ENCODE measurements around the gene HBE1.
"Not testable (repeated sequence)": the region's sequence is repeated elsewhere in the genome, so short reads cannot be mapped to it uniquely, and the experiment has no call there.

Gene HBE1

GRCh38 chr11:5269715-5270147 is at the start of gene HBE1:
Gene HBE1, minus strand, starts transcription at chr11:5269945. Its CDS starts 55 bp downstream, at chr11:5269890.
- DNase-seq (ENCODE audit: low read depth in 1 of 2, low spot score in 1 of 2), result no peak

DNA sequence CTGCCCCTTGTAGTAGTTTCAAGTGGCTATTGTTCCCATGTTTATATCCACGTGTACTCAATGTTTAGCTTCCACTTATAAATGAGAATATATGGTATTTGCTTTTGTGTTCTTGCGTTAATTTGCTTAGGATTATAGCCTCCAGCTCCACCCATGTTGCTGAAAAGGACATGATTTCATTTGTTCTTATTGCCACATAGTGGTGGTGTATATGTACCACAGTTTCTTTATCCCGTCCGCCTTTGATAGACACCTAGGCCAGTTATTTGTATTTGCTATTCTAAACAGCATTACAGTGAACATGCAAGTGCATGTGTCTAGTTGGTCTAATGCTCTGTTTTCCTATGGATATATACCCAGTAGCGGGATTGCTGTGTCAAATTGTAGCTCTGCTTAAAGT is 47.5 kb upstream of the HBE1 start:
- DNase-seq (ENCODE audit: low read depth in 1 of 2, low spot score in 1 of 2), result no peak

GRCh38 chr11:5313326-5314023 is 43.7 kb upstream of the HBE1 start:
- not testable (repeated sequence) for DNase-seq (ENCODE audit: low read depth in 1 of 2, low spot score in 1 of 2)

DNA sequence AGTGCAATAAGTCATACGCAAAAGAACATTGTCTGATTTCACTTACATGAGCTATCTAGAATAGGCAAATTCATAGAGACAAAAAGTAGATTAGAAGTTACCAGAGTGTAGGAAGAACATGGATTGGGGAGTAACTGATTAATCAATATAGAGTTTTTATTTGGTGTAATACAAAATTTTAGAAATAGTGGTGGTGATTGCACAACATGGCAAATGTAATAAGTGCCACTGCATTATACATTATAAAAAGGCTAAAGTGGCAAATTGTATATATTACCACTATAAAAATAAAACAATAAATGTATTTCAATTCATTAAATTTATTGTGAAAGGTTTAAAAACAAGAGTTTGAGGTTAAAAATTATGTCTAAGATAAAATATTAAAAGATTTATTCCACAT is 40.7 kb upstream of the HBE1 start:
- no peak for DNase-seq (ENCODE audit: low read depth in 1 of 2, low spot score in 1 of 2)

DNA sequence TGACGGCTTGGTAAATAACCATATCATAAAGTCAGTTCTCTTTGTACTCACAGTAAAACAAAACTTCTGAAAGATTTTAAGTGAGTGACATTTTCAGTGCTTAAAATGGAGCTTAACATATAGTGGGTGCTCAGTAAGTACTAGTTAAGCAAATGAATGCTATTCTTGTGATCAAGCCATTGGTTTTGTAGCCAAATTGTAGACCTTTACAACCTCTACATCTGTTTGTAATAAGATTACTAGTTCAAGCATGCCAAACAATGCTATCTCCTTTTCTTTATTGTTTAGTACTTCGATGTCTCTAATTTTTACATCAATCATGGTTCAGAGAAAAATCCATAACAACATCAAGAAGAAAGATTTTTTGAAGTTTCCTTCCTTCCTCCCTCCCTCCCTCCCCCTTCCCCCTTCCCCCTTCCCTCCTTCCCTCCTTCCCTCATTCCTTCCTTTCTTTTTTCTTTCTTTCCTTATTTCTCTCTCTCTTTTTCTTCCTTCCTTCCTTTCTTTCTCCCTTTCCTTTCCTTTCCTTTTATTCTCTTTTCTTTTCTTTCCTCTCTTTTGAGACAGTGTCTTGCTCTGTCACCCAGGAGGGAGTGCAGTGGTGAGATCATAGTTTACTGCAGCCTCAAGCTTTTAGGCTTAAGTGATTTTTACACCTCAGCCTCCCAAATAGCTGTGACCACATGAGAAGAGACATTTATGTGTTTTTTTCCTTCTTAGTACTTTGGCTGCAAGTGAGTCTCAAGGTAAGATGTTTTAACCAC is 37.7 kb upstream of the HBE1 start:
- no peak for DNase-seq (ENCODE audit: low read depth in 1 of 2, low spot score in 1 of 2)

- DNase-seq (ENCODE audit: low read depth in 1 of 2, low spot score in 1 of 2), result no peak
Measured at GRCh38 chr11:5304046-5304445, 34.3 kb upstream of the HBE1 start.

DNA sequence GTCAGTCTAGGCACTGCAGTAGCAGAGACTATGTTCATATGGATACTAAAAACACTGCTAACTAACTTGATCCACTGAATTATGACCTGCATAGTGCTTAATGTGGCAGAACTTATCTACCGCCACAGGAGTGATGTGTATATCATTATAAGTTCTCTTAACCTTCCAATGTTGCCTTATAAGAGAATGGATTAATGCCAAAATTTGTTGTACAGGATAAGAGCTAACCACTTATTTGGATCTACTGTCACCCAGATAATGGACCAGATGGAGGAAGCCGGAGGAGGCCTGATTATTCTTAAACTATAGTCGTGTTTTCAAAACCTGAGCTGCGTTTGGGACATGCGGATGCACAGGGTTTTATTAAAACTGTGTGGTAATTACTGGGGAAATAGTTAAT is 33.9 kb upstream of the HBE1 start:
- no peak for DNase-seq (ENCODE audit: low read depth in 1 of 2, low spot score in 1 of 2)

DNA sequence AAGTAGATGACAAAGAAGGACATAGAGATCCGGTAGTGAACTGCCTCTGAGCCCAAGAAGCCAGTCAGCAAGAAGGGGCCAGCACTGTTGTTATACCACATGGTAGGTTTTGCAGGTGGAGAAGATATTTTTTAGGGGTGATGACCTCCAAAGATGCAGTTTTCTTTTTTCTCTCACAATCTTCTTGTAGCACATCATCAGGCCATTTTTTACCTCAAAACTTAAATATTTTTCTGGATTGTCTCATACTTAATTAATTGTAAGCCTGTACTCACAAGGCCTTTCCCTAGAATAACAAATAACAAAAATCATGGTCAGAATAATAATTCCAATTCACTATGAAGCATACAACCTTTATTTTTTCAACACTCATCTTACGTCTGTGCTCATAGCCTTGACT is 32.1 kb upstream of the HBE1 start, which contains the start of gene OR51B4:
Gene OR51B4 (minus strand): TSS at position 101 of the 400 bp plus-strand sequence. CDS start 0 bp downstream, at position 101.
- DNase-seq (ENCODE audit: low read depth in 1 of 2, low spot score in 1 of 2), result no peak

DNA sequence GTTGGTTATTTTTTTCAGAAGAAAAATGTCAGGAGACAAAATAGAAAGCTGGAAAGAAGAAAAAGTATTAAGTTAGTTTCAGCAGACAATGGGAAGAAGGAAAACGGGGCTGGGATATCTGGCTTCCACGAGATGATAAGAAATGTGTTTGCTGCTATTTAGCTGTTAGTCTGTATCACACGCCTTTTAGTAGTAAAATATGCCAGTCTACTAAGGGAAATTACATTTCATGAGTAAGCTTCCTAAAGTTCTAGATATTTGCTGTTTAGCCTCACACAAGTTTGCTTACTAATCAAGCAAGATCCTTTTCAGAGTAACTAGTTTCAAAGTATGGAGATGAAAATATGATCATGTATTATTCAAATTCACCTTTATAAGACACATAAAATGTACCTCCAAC is 30.5 kb upstream of the HBE1 start:
- DNase-seq (ENCODE audit: low read depth in 1 of 2, low spot score in 1 of 2), result no peak

DNA sequence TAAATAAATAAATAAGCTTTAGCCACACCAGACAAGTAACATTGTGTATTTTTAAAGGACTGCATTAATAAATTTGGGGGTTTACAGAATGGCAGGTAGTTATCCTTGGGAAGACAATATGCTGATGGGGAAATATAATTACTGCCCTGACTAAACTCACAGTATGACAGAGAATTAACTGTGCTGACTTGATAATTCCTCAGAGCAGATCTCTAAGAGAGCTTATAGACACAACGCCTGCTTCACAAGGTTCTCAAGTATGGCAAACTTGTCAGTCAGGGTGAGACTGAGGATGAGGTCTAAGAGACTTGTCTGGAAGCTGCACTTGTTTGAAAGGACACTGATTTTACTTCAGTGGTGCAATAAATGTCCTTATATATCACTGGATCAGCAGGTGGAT is 28.7 kb upstream of the HBE1 start:
- DNase-seq (ENCODE audit: low read depth in 1 of 2, low spot score in 1 of 2), result no peak

- no peak for DNase-seq (ENCODE audit: low read depth in 1 of 2, low spot score in 1 of 2)
Measured at GRCh38 chr11:5297721-5298323, 28.1 kb upstream of the HBE1 start.

- DNase-seq (ENCODE audit: low read depth in 1 of 2, low spot score in 1 of 2), result not testable (repeated sequence)
Measured at GRCh38 chr11:5294342-5294995, 24.7 kb upstream of the HBE1 start.

DNA sequence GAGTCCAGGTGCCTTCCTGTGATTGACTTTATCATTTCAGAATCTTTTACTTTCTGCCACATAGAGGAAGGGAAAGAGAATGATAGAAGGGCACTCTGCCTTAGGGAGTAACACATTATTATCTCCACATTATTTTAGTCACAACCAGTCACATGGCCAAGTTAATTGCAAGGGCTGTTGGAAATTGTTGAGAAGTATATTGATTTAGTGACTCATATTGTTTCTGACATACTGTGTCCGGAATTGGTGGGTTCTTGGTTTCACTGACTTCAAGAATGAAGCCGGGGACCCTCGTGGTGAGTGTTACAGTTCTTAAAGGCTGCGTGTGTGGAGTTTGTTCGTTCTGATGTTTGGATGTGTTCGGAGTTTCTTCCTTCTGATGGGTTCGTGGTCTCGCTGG is 23.3 kb upstream of the HBE1 start:
- DNase-seq (ENCODE audit: low read depth in 1 of 2, low spot score in 1 of 2), result no peak

GRCh38 chr11:5291207-5291838 is 21.6 kb upstream of the HBE1 start:
- DNase-seq (ENCODE audit: low read depth in 1 of 2, low spot score in 1 of 2), result no peak

DNA sequence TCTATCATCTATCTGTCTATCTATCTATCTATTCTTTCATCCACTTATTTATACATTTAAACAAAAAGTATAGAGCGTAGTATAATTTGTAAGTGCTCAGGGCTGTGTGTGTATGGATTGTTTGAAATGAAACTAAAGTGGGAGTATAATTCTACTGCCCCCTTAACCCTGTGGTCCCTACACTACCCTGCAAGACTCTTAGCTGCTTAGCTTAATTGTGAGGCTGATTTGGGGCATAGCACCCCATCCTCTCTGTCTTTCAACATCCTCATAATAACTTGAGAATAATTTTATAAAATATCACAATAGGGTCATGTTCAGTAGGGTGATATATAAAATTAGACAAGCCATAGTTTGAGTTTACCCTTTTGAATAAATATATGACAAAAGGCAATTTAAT is 20.4 kb upstream of the HBE1 start:
- no peak for DNase-seq (ENCODE audit: low read depth in 1 of 2, low spot score in 1 of 2)

DNA sequence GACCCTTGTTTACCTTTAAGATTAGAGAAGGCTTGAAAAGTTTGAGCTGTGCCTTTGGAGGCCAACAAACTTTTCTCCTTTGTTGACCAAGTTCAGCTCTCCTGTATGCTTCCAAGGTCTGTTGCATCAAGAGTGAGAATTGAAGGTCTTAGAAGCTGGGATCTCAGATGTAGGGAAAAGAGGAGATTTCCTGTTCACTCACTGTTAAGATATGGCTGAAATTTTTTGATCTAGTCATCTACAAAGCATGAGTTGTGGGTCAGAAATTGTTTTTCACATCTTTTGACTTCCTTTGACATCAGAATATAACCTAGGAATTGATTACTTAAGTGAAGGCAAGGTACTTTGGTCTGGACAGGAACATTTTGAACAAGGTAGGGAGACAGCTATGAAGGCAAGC is 20.0 kb upstream of the HBE1 start:
- DNase-seq (ENCODE audit: low read depth in 1 of 2, low spot score in 1 of 2), result no peak

DNA sequence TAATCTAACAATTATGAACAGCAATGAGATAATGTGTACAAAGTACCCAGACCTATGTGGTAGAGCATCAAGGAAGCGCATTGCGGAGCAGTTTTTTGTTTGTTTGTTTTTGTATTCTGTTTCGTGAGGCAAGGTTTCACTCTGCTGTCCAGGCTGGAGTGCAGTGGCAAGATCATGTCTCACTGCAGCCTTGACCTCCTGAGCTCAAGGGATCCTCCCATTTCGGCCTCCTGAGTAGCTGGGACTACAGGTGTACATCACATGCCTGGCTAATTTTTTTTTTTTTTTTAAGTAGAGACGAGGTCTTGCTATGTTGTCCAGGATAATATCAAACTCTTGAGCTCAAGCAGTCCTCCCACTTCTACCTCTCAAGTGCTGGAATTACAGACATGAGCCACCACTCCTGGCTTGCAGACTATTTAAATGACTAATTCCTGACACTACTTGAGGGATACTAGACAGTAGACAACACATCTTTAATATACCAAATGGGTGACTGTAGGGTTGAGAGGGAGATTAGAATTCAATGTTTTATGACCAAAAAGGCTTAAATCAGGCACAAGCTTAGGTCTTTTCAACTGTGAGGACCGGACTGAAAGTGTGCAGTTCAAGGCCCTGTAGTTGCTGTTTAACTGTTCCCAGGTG is 19.3 kb upstream of the HBE1 start:
- no peak for DNase-seq (ENCODE audit: low read depth in 1 of 2, low spot score in 1 of 2)

- DNase-seq (ENCODE audit: low read depth in 1 of 2, low spot score in 1 of 2), result no peak
Measured at GRCh38 chr11:5288108-5288905, 18.6 kb upstream of the HBE1 start.

- no peak for DNase-seq (ENCODE audit: low read depth in 1 of 2, low spot score in 1 of 2)
Measured at GRCh38 chr11:5286901-5287300, 17.2 kb upstream of the HBE1 start.

- no peak for DNase-seq (ENCODE audit: low read depth in 1 of 2, low spot score in 1 of 2)
Measured at GRCh38 chr11:5286351-5286750, 16.6 kb upstream of the HBE1 start.
